GM21825 (cell line): ENCODE measurements around the gene MYF5.

Source experiments
- ATAC-seq: cut with Tn5 transposase; IDR thresholded peaks from one replicate; pipeline ENCODE4 v1.9.1; 2021; ENCODE audit warnings: mild to moderate bottlenecking, moderate library complexity; ENCODE audit not compliant: unreplicated experiment

Gene MYF5

DNA sequence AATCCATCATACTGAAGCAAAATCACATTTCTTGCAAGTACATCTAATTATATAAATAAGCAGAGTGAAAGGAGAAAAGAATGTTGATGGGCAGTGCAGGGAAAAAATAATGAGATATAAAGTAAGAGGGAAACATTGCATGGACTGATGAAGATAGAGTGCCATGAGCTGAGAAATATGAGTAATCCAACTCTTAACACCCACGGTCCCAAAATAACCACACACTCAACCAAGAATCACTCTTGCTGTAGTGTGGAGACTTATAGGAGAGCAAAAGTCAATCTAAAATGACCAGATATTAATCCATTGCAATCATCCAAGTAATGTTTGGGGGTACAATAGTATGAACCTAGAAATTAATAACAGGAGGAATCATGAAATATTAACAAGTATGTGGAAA is 40.2 kb downstream of the MYF5 start:
- ATAC-seq: no peak

DNA sequence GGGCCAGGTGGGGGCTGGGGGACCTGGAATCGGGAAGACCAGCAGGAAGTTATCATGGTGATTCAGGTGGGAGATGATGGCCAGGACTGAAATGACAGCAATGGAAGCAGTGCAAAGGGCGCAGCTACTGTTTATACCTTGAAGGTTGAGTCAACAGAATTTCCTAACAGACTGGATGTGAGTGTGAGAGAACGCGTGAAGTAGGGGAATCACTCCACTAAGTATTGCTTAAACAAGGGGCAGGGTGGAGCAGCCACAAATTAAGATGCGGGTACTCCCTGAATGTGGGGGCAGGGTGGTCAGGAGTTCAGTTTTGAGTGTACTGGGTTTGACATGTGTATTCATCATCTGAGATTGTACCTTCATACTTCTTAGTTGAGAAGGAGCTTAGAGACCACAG is 45.1 kb downstream of the MYF5 start:
- ATAC-seq: no peak

DNA sequence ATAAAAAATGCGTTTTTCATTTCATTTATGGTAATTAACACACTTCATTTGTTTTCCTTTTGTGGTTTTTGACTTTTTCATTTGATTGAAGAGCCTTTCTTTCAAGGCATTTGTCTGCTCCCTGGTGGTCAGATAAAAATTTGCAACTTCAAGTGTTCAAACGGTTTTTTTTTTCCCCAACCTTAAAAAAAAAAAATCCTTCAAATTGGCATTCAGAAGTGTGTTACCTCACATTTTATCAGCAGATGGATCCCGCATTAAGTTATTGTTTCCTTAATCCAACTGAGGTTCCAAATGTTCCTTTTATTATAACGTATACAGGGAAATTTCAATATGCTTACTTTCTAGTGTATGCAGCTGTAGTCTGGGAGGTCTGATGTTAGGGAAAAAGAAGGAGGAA is 47.2 kb downstream of the MYF5 start:
- ATAC-seq: no peak

DNA sequence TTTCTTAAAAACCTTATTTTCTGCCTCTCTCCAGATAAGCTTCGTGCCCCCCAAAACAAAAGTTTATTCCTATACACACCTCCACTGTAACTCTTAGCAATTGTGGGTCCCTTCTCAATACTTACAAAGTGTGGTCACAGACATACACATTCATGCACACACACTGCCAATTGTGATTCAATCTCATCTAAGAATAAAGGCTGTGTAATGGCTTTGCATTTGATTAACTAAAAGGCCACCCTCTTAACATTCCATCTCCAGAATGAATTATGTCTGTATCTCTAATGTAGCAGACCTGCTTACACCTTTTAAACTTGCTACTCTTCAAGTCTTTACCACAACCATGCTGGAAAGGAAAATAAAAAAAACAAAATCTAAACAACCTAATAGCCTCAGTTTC is 49.5 kb downstream of the MYF5 start:
- no peak for ATAC-seq

DNA sequence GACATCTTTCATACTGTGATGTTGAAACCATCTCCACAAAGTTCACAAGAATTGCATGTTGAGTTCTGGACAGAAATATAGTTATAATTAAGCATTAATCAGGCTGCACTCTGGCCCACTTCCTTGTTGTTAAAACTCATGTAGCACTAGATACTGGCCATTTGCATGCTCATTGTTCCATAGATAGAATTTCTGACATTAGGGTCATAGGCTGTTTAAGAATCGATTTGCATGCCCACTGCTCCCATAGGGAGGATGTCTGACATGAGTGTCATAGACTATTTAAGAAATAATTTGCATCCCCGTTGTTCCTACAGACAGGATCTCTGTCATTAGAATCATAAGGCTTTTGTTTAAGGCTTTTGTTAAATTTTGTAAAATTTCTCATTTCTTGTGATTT is 50.2 kb downstream of the MYF5 start:
- ATAC-seq: peak; percentile 95
